Vagina (tissue), 2 donors: ENCODE results near the gene PKD1L1. TPM values are rescaled to one million over a fixed set of nuclear protein-coding genes. Genes with fewer than 3 reads are reported as not detected.

Experiments
- DNase-seq, 2 donors: peaks; one replicate each; pipeline ENCODE4 v3.0.0-alpha.2; 2017; ENCODE audit errors: extremely low spot score in 2 of 2
- H3K27ac ChIP-seq: fragments of 200-600 bp; sonication (generic); one replicate; pipeline ENCODE4 v1.5.1; 2019
- H3K27me3 ChIP-seq: fragments of 200-600 bp; sonication (generic); one replicate; pipeline ENCODE4 v1.5.1; 2019
- H3K36me3 ChIP-seq, 2 donors: fragments of 200-600 bp; sonication (generic); one replicate each; pipeline ENCODE4 v1.5.1; 2017 to 2019
- H3K4me1 ChIP-seq: fragments of 200-600 bp; sonication (generic); one replicate; pipeline ENCODE4 v1.5.1; 2019
- H3K4me3 ChIP-seq, 2 donors: fragments of 200-600 bp; sonication (generic); 1 replicate in 1 of 2; 2 replicates in 1 of 2; pipeline ENCODE4 v1.5.1; 2016 to 2019
- H3K9me3 ChIP-seq: fragments of 200-600 bp; sonication (generic); one replicate; pipeline ENCODE4 v1.5.1; 2019
- CTCF ChIP-seq, 3 experiments: fragments of 450-650 bp in 2 of 3; fragments of 200-600 bp in 1 of 3; sonication (generic) in 1 of 3; IDR thresholded peaks; one replicate each; pipeline ENCODE4 v1.5.1; 2017 to 2019; ENCODE audit warnings: antibody characterized with exemption in 3 of 3, mild to moderate bottlenecking in 2 of 3, moderate library complexity in 2 of 3
- POLR2A ChIP-seq, 2 donors: fragments of 450-650 bp; IDR thresholded peaks; one replicate each; pipeline ENCODE4 v1.6.1; 2017; ENCODE audit warnings: antibody characterized with exemption in 2 of 2, mild to moderate bottlenecking in 2 of 2, moderate library complexity in 2 of 2
- POLR2AphosphoS5 ChIP-seq, 2 donors: sonication (generic); formaldehyde crosslinking; IDR thresholded peaks; one replicate each; pipeline ENCODE4 v1.9.0; 2017; ENCODE audit warnings: antibody characterized with exemption in 2 of 2, mild to moderate bottlenecking in 2 of 2, low read depth in 1 of 2; ENCODE audit not compliant: insufficient read depth in 1 of 2
- intact Hi-C: fragments of 100-400 bp; cut with DNase I; formaldehyde crosslinking; loops from one replicate; pipeline ENCODE4 v1.15.1; 2023
- total RNA-seq: library from RNA; depleted of rRNA; stranded (reverse); fragments of >200 nt; gene quantifications from one replicate; pipeline ENCODE4 v1.2.3, GENCODE V29; 2016

PKD1L1 gene
- total RNA-seq, 1 donor from 2014 or later = 0.49 TPM

- no peaks in the 10 kb centered on the region for H3K27me3 ChIP-seq
- no peaks in the 10 kb centered on the region for H3K36me3 ChIP-seq
- intact Hi-C loops = no loop called here
- TF ChIP-seq POLR2A (IDR thresholded peaks at IDR 0.05) = no peak
- TF ChIP-seq CTCF (IDR thresholded peaks at IDR 0.05) = no peak
- no peak for TF ChIP-seq POLR2AphosphoS5 (IDR thresholded peaks at IDR 0.05; ENCODE audit: insufficient read depth in 1 of 2, low read depth in 1 of 2)
- no peak for DNase-seq
- H3K4me3 ChIP-seq = no peak overlapping the region
- no peak overlapping the region for H3K27ac ChIP-seq
- no peaks in the 10 kb centered on the region for H3K4me1 ChIP-seq
- no peaks in the 10 kb centered on the region for H3K9me3 ChIP-seq
Observed at GRCh38 chr7:47827871-47828270, 120.4 kb downstream of the PKD1L1 start.

- DNase-seq = no peak
Observed at GRCh38 chr7:47827351-47827756, 120.9 kb downstream of the PKD1L1 start.

GRCh38 chr7:47826754-47827153 is 121.5 kb downstream of the PKD1L1 start:
- Histone ChIP-seq H3K27me3 (no peaks in the 10 kb centered on the region), H3K4me1 (no peaks in the 10 kb centered on the region), H3K9me3 (no peaks in the 10 kb centered on the region), H3K36me3 (no peaks in the 10 kb centered on the region), H3K27ac (no peak overlapping the region), H3K4me3 (no peak overlapping the region)
- intact Hi-C loops = no loop called here
- no peak for DNase-seq
- TF ChIP-seq POLR2A (IDR thresholded peaks at IDR 0.05) (no peak), CTCF (IDR thresholded peaks at IDR 0.05) (no peak), POLR2AphosphoS5 (IDR thresholded peaks at IDR 0.05; ENCODE audit: insufficient read depth in 1 of 2, low read depth in 1 of 2) (no peak)

More at GRCh38 chr7:47827351-47827756, 120.9 kb downstream of the PKD1L1 start:
- Histone ChIP-seq H3K4me3 (no peak overlapping the region), H3K9me3 (no peaks in the 10 kb centered on the region), H3K36me3 (no peaks in the 10 kb centered on the region), H3K27me3 (no peaks in the 10 kb centered on the region), H3K27ac (no peak overlapping the region), H3K4me1 (no peaks in the 10 kb centered on the region)
- intact Hi-C loops = no loop called here
- TF ChIP-seq POLR2AphosphoS5 (IDR thresholded peaks at IDR 0.05; ENCODE audit: insufficient read depth in 1 of 2, low read depth in 1 of 2) (no peak), POLR2A (IDR thresholded peaks at IDR 0.05) (no peak), CTCF (IDR thresholded peaks at IDR 0.05) (no peak)

GRCh38 chr7:47819607-47819920 is 128.7 kb downstream of the PKD1L1 start:
- TF ChIP-seq POLR2A (IDR thresholded peaks at IDR 0.05) = no peak
- no peak for TF ChIP-seq CTCF (IDR thresholded peaks at IDR 0.05)
- TF ChIP-seq POLR2AphosphoS5 (IDR thresholded peaks at IDR 0.05; ENCODE audit: insufficient read depth in 1 of 2, low read depth in 1 of 2) = no peak
- intact Hi-C loops = loop anchor here (2.0 to 5.0 kb wide), 2 partner anchors 377 to 555 kb away; no protein-coding TSS in a partner anchor
- Histone ChIP-seq H3K9me3 (no peaks in the 10 kb centered on the region), H3K4me3 (no peak overlapping the region), H3K36me3 (no peaks in the 10 kb centered on the region), H3K4me1 (no peaks in the 10 kb centered on the region), H3K27ac (no peak overlapping the region), H3K27me3 (no peaks in the 10 kb centered on the region)
- no peak for DNase-seq

GRCh38 chr7:47818796-47819606 is 129.3 kb downstream of the PKD1L1 start:
- intact Hi-C loops = loop anchor here (2.0 to 5.0 kb wide), 2 partner anchors 377 to 554 kb away; no protein-coding TSS in a partner anchor
- H3K27ac ChIP-seq = no peak overlapping the region
- TF ChIP-seq POLR2AphosphoS5 (IDR thresholded peaks at IDR 0.05; ENCODE audit: insufficient read depth in 1 of 2, low read depth in 1 of 2) = no peak
- peak; percentile 64 to 94 (median 93) for TF ChIP-seq CTCF (IDR thresholded peaks at IDR 0.05)
- no peak for TF ChIP-seq POLR2A (IDR thresholded peaks at IDR 0.05)
- H3K4me3 ChIP-seq = no peak overlapping the region
- DNase-seq = no peak
- no peaks in the 10 kb centered on the region for H3K4me1 ChIP-seq
- no peaks in the 10 kb centered on the region for H3K27me3 ChIP-seq
- H3K36me3 ChIP-seq = no peaks in the 10 kb centered on the region
- H3K9me3 ChIP-seq = no peaks in the 10 kb centered on the region
